ENCODE data around the gene ATOH7.

DNA sequence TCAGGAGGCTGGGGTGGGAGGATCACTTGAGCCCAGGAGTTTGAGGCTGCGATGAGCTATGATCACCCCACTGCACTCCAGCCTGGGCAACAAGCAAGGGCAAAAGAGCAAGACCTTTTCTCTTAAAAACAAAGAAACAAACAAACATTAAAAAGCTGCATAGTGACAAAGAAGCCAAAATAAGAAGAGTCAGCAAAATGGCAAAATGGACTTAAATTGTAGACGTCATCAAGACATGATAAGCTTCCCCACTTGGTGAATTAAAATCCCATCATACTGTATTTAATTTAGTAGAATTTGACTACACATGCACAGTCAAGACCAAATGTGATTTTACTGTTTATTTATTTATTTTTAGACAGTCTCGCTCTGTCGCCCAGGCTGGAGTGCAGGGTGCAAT, 48.8 kb upstream of the ATOH7 start:
- TF ChIP-seq POLR2A (IDR thresholded peaks at IDR 0.05): no peak
- TF ChIP-seq, protein P1, sequence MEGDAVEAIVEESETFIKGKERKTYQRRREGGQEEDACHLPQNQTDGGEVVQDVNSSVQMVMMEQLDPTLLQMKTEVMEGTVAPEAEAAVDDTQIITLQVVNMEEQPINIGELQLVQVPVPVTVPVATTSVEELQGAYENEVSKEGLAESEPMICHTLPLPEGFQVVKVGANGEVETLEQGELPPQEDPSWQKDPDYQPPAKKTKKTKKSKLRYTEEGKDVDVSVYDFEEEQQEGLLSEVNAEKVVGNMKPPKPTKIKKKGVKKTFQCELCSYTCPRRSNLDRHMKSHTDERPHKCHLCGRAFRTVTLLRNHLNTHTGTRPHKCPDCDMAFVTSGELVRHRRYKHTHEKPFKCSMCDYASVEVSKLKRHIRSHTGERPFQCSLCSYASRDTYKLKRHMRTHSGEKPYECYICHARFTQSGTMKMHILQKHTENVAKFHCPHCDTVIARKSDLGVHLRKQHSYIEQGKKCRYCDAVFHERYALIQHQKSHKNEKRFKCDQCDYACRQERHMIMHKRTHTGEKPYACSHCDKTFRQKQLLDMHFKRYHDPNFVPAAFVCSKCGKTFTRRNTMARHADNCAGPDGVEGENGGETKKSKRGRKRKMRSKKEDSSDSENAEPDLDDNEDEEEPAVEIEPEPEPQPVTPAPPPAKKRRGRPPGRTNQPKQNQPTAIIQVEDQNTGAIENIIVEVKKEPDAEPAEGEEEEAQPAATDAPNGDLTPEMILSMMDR (IDR thresholded peaks at IDR 0.05): no peak

Measured in body of pancreas (tissue), 4 donors.